K562 (cell line): ENCODE results near the gene SYVN1. TPM values are rescaled to one million over a fixed set of nuclear protein-coding genes. Genes with fewer than 3 reads are reported as not detected.

Experiments
- ATF1 ChIP-seq, 2 experiments: fragments of 450-650 bp in 1 of 2; IDR thresholded peaks; 2 replicates each; pipeline ENCODE4 v1.6.1; 2016; ENCODE audit warnings: missing compliant biosample characterization in 1 of 2, missing genetic modification characterization in 1 of 2
- CBX1 ChIP-seq: sonication (generic); IDR thresholded peaks from 2 replicates; pipeline ENCODE4 v1.6.1; 2016; ENCODE audit warnings: antibody characterized with exemption, low read depth, mild to moderate bottlenecking
- EP300 ChIP-seq: IDR thresholded peaks from 2 replicates; pipeline ENCODE4 v1.6.1; 2012; ENCODE audit warnings: low read length, improper control_type of control experiment
- HNRNPLL ChIP-seq: fragments of 200-400 bp; formaldehyde crosslinking; IDR thresholded peaks from 2 replicates; pipeline ENCODE4 v1.6.1; 2017; ENCODE audit warnings: low read length, low read depth, mild to moderate bottlenecking; ENCODE audit not compliant: poor library complexity, severe bottlenecking
- KAT7 ChIP-seq: sonication (generic); formaldehyde crosslinking; IDR thresholded peaks from 2 replicates; pipeline ENCODE4 v1.8.0; 2022; ENCODE audit warnings: missing genetic modification reagents, mild to moderate bottlenecking, borderline replicate concordance
- MAFF ChIP-seq: IDR thresholded peaks from 2 replicates; pipeline ENCODE4 v1.6.1; 2012; ENCODE audit warnings: low read length, improper control_type of control experiment
- MEF2D ChIP-seq: conservative IDR thresholded peaks from 2 replicates; pipeline ENCODE4 v1.6.1; 2016; ENCODE audit warnings: low read depth, missing genetic modification characterization, missing compliant biosample characterization
- MEIS2 ChIP-seq: fragments of 450-650 bp; IDR thresholded peaks from 2 replicates; pipeline ENCODE4 v1.6.1; 2014; ENCODE audit warnings: mild to moderate bottlenecking; ENCODE audit not compliant: partially characterized antibody
- PHF20 ChIP-seq: fragments of 450-650 bp; IDR thresholded peaks from 2 replicates; pipeline ENCODE4 v1.6.1; 2018; ENCODE audit not compliant: partially characterized antibody
- SMAD1 ChIP-seq: fragments of 150-350 bp; IDR thresholded peaks from 2 replicates; pipeline ENCODE4 v1.6.1; 2014; ENCODE audit warnings: low read length, low read depth; ENCODE audit not compliant: partially characterized antibody
- SMARCC2 ChIP-seq: fragments of 450-650 bp; IDR thresholded peaks from 2 replicates; pipeline ENCODE4 v1.6.1; 2017; ENCODE audit warnings: antibody characterized with exemption, moderate library complexity, mild to moderate bottlenecking, low read depth
- SMC3 ChIP-seq: conservative IDR thresholded peaks from 2 replicates; pipeline ENCODE4 v1.6.1; 2011; ENCODE audit warnings: low read depth, low read length, improper control_type of control experiment; ENCODE audit not compliant: insufficient read depth
- SUPT5H ChIP-seq: fragments of 450-650 bp; IDR thresholded peaks from 2 replicates; pipeline ENCODE4 v1.6.1; 2016
- TAF1 ChIP-seq: IDR thresholded peaks from 2 replicates; pipeline ENCODE4 v1.6.1; 2011; ENCODE audit warnings: mild to moderate bottlenecking, low read length, moderate library complexity; ENCODE audit not compliant: insufficient read depth, control insufficient read depth, severe bottlenecking; ENCODE audit errors: extremely low read depth
- TBP ChIP-seq: optimal IDR thresholded peaks from 2 replicates; pipeline ENCODE3; 2011; ENCODE audit warnings: low read depth, low read length, improper control_type of control experiment
- TCF7 ChIP-seq: sonication (generic); IDR thresholded peaks from 2 replicates; pipeline ENCODE4 v1.6.1; 2016; ENCODE audit warnings: antibody characterized with exemption, borderline replicate concordance
- ZFX ChIP-seq: sonication (generic); formaldehyde crosslinking; IDR thresholded peaks from 2 replicates; pipeline ENCODE4 v1.8.0; 2022; ENCODE audit warnings: mild to moderate bottlenecking, missing genetic modification reagents, moderate library complexity
- ZNF354B ChIP-seq: fragments of 250-450 bp; sonication (Bioruptor Pico); IDR thresholded peaks from 2 replicates; pipeline ENCODE4 v1.4.0; 2020
- polyA plus RNA-seq, 8 experiments: library from polyadenylated mRNA; depleted of rRNA in 4 of 8; stranded (reverse) in 5 of 8; unstranded in 3 of 8; fragments of >200 nt; fragmentation: Nextera tagmentation in 2 of 8; fragmentation: Illumina TruSeq in 1 of 8; extraction: Ambion mirVana in 2 of 8; extraction: Trizol in 1 of 8; gene quantifications; 2 replicates each; pipeline versions ENCODE4 v1.2.1 to v1.2.3, GENCODE V29; 2011 to 2014; ENCODE audit warnings: inconsistent platforms in 1 of 8, missing spikeins in 1 of 8
- total RNA-seq, 7 experiments: library from RNA; depleted of rRNA in 6 of 7; stranded (reverse); fragments of >200 nt in 6 of 7; fragmentation: Illumina TruSeq in 2 of 7; extraction: Trizol in 2 of 7; gene quantifications; 2 replicates each; pipeline versions ENCODE4 v1.2.1 to v1.2.3, GENCODE V29; 2011 to 2021; ENCODE audit warnings: low replicate concordance in 1 of 7
- TF ChIP-seq, protein P1 (sequence below): conservative IDR thresholded peaks from 2 replicates; pipeline ENCODE4 v1.6.1; 2011; ENCODE audit warnings: low read depth, mild to moderate bottlenecking, low read length; ENCODE audit not compliant: control insufficient read depth
- TF ChIP-seq, protein P2 (sequence below): fragments of 450-650 bp; formaldehyde crosslinking; IDR thresholded peaks from 2 replicates; pipeline ENCODE4 v1.4.0; 2022; ENCODE audit warnings: mild to moderate bottlenecking, moderate library complexity
- TF ChIP-seq, protein P3 (sequence below): fragments of 250-450 bp; sonication (Bioruptor Pico); IDR thresholded peaks from 2 replicates; pipeline ENCODE4 v1.4.0; 2020; ENCODE audit warnings: mild to moderate bottlenecking, moderate library complexity

The SYVN1 gene
- total and polyA plus RNA-seq, 9 of the 15 experiments (the other 6 are each of a cell fraction or from before 2014, with no cell fraction given) = 0.41 to 47.4 (median 9.9) TPM

DNA sequence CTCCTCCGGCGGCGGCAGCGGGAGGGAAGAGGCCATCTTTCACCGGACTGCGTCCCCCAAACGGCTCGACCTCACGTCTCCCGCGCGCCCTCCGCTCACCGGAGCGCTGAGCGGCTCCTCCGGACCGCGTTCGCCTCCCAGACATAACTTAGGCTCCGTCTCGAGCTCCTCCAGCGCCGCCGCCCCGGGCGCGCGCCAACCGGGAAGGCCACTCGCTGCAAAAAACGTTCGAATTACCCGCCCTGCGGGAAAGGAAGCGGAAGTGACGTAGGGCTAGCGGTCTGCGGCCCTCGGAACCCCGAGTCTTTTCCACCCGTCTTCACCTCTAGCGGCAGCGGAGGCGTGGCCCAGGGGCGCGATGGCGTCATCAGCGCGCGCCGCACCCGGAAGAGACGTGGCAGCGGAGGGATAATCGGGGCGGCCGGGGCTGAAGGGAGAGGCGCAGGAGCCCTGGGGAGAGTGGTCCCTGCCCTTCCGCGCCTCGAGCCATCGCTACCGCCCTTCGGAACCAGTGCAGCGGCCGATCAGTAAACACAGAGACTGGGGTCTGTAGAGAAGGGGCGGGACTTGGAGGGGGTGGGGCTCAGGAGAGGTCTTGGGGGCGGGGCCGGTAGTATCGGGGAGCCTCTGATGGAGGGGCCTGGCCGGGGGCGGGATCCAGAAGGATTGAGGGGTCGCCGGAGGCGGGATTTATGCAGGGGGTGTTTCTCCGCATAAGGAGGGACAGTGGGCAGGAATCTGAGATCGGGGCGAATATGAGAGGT lies 50.3 kb downstream of the SYVN1 start, which contains the start of the genes CDCA5 and ZFPL1 (continued):
- TF ChIP-seq, protein P1, sequence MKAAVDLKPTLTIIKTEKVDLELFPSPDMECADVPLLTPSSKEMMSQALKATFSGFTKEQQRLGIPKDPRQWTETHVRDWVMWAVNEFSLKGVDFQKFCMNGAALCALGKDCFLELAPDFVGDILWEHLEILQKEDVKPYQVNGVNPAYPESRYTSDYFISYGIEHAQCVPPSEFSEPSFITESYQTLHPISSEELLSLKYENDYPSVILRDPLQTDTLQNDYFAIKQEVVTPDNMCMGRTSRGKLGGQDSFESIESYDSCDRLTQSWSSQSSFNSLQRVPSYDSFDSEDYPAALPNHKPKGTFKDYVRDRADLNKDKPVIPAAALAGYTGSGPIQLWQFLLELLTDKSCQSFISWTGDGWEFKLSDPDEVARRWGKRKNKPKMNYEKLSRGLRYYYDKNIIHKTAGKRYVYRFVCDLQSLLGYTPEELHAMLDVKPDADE = peak; percentile 89
- TF ChIP-seq HNRNPLL = peak; percentile 14
- TF ChIP-seq MEIS2 = peak; percentile 43
- peak; percentile 99 for TF ChIP-seq PHF20
- TF ChIP-seq SMAD1 = peak; percentile 81
- TF ChIP-seq ZNF354B = no peak
- peak; percentile 84; the same call in 1 of the 2 replicates for TF ChIP-seq KAT7 (CRISPR knock-in tag)
- no peak for TF ChIP-seq MEF2D (tag)
- TF ChIP-seq SUPT5H = peak; percentile 92
- TF ChIP-seq, protein P2, sequence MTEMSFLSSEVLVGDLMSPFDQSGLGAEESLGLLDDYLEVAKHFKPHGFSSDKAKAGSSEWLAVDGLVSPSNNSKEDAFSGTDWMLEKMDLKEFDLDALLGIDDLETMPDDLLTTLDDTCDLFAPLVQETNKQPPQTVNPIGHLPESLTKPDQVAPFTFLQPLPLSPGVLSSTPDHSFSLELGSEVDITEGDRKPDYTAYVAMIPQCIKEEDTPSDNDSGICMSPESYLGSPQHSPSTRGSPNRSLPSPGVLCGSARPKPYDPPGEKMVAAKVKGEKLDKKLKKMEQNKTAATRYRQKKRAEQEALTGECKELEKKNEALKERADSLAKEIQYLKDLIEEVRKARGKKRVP (CRISPR knock-in tag) = no peak
- TF ChIP-seq ATF1 (CRISPR knock-in tag; IDR thresholded peaks at IDR 0.05) = peak; percentile 95
- TF ChIP-seq ATF1 (tag; IDR thresholded peaks at IDR 0.05) = peak; percentile 99
- no peak for TF ChIP-seq SMARCC2
- TF ChIP-seq EP300 = peak; percentile 55
- TF ChIP-seq TCF7 = peak; percentile 70; the same call in 1 of the 2 replicates
- 0 out of 2 replicates have a peak, but pooled peaks have one; percentile 18 for TF ChIP-seq SMC3
- peak; percentile 80 for TF ChIP-seq TAF1
- peak; percentile 50 for TF ChIP-seq TBP
- TF ChIP-seq, protein P3, sequence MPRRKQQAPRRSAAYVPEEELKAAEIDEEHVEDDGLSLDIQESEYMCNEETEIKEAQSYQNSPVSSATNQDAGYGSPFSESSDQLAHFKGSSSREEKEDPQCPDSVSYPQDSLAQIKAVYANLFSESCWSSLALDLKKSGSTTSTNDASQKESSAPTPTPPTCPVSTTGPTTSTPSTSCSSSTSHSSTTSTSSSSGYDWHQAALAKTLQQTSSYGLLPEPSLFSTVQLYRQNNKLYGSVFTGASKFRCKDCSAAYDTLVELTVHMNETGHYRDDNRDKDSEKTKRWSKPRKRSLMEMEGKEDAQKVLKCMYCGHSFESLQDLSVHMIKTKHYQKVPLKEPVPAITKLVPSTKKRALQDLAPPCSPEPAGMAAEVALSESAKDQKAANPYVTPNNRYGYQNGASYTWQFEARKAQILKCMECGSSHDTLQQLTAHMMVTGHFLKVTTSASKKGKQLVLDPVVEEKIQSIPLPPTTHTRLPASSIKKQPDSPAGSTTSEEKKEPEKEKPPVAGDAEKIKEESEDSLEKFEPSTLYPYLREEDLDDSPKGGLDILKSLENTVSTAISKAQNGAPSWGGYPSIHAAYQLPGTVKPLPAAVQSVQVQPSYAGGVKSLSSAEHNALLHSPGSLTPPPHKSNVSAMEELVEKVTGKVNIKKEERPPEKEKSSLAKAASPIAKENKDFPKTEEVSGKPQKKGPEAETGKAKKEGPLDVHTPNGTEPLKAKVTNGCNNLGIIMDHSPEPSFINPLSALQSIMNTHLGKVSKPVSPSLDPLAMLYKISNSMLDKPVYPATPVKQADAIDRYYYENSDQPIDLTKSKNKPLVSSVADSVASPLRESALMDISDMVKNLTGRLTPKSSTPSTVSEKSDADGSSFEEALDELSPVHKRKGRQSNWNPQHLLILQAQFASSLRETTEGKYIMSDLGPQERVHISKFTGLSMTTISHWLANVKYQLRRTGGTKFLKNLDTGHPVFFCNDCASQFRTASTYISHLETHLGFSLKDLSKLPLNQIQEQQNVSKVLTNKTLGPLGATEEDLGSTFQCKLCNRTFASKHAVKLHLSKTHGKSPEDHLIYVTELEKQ (CRISPR knock-in tag) = no peak
- TF ChIP-seq MAFF = no peak
- peak; percentile 83 for TF ChIP-seq ZFX
- TF ChIP-seq CBX1 = peak; percentile 80; the same call in 1 of the 2 replicates
